ENCODE measurements around the gene SLC1A4.

DNA sequence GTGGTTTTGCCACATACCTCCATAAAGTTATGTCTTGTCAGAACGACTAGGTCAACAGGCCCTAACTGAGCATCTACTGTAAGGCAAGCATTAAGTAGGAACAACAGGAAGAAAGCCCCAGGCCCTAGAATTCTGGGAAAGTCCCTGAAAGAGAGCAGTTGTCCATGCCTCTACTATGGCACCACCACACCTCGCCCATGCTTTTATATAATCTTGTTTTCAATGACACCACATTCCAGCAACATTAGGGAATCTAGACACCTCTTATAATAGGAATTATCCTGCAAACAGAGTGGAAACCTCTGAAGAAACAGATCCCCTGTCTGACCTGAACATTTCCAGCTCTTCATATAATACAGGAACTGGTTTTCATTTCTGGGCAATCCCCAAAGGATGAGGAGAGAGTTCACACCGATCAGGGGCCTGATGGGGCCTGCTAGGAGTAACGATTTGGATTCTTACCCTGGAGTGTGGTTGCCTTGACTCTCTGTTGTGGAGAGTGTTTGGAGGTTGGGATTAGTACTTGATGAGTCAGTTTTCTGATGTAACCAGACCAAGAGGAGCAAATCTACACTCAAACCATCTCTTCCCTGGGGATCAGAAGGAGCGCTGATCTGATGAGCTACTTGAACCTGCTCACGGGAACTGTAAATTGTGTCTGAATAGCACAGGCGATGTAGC lies 35.1 kb downstream of the SLC1A4 start:
- no peak for TF ChIP-seq POLR2A (IDR thresholded peaks at IDR 0.05)
- TF ChIP-seq, protein P1, sequence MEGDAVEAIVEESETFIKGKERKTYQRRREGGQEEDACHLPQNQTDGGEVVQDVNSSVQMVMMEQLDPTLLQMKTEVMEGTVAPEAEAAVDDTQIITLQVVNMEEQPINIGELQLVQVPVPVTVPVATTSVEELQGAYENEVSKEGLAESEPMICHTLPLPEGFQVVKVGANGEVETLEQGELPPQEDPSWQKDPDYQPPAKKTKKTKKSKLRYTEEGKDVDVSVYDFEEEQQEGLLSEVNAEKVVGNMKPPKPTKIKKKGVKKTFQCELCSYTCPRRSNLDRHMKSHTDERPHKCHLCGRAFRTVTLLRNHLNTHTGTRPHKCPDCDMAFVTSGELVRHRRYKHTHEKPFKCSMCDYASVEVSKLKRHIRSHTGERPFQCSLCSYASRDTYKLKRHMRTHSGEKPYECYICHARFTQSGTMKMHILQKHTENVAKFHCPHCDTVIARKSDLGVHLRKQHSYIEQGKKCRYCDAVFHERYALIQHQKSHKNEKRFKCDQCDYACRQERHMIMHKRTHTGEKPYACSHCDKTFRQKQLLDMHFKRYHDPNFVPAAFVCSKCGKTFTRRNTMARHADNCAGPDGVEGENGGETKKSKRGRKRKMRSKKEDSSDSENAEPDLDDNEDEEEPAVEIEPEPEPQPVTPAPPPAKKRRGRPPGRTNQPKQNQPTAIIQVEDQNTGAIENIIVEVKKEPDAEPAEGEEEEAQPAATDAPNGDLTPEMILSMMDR (IDR thresholded peaks at IDR 0.05): no peak

Data from tibial nerve (tissue), 3 donors.